Right renal pelvis (tissue), 4 donors: Measurements from ENCODE around the gene NOTCH3. TPM values are rescaled to one million over a fixed set of nuclear protein-coding genes. Genes with fewer than 3 reads are reported as not detected.

ENCODE experiments used
- DNase-seq, 4 donors: peaks; one replicate each; pipeline ENCODE4 v3.0.0-alpha.2; 2013; ENCODE audit warnings: low read depth in 4 of 4, low spot score in 3 of 4, missing footprints in 1 of 4
- polyA plus RNA-seq, 4 donors: library from polyadenylated mRNA; unstranded; fragments of 120-200 nt; gene quantifications; one replicate each; pipeline ENCODE4 v1.2.1, GENCODE V29; 2013; ENCODE audit not compliant: insufficient read length in 4 of 4

NOTCH3 gene
- polyA plus RNA-seq, 4 donors, result 92.8 to 131 (median 98.9) TPM

GRCh38 chr19:15197942-15198341 is 2.9 kb downstream of the NOTCH3 start:
- no peak for DNase-seq

- DNase-seq, result no peak
Observed at GRCh38 chr19:15197275-15197941, 3.4 kb downstream of the NOTCH3 start.

- DNase-seq, result no peak
Observed at GRCh38 chr19:15196360-15197005, 4.3 kb downstream of the NOTCH3 start.

GRCh38 chr19:15195371-15196334 is 5.1 kb downstream of the NOTCH3 start:
- DNase-seq, result peak in 2 of 4 donors; percentile 43 to 54

- no peak for DNase-seq
Observed at GRCh38 chr19:15194938-15195337, 5.9 kb downstream of the NOTCH3 start.

GRCh38 chr19:15191982-15192381 is 8.8 kb downstream of the NOTCH3 start:
- DNase-seq, result no peak

GRCh38 chr19:15191514-15191913 is 9.3 kb downstream of the NOTCH3 start:
- DNase-seq, result no peak

- no peak for DNase-seq
Observed at GRCh38 chr19:15188851-15189250, 11.9 kb downstream of the NOTCH3 start.

- DNase-seq, result no peak
Observed at GRCh38 chr19:15187026-15188007, 13.5 kb downstream of the NOTCH3 start.

GRCh38 chr19:15185188-15185587 is 15.6 kb downstream of the NOTCH3 start:
- no peak for DNase-seq

GRCh38 chr19:15184776-15185175 is 16.0 kb downstream of the NOTCH3 start:
- no peak for DNase-seq

GRCh38 chr19:15181394-15181793 is 19.4 kb downstream of the NOTCH3 start:
- DNase-seq, result no peak

- no peak for DNase-seq
Observed at GRCh38 chr19:15180451-15181390, 20.1 kb downstream of the NOTCH3 start.

- DNase-seq, result no peak
Observed at GRCh38 chr19:15178629-15179308, 22.0 kb downstream of the NOTCH3 start.

- peak; percentile 56 to 85 (median 70) for DNase-seq
Observed at GRCh38 chr19:15177269-15178116, 23.3 kb downstream of the NOTCH3 start.

GRCh38 chr19:15175609-15176008 is 25.2 kb downstream of the NOTCH3 start:
- no peak for DNase-seq

- no peak for DNase-seq
Observed at GRCh38 chr19:15173746-15174404, 26.9 kb downstream of the NOTCH3 start.
